Stimulated activated CD8-positive, alpha-beta memory T cell treated with anti-CD3 and anti-CD28 coated beads, Interleukin-7, amount 100 ng/mL, for 48 hours (primary cell): ENCODE results near the gene BIRC2.
"Not testable (repeated sequence)": the region's sequence is repeated elsewhere in the genome, so short reads cannot be mapped to it uniquely, and the experiment has no call there.

Experiments
- DNase-seq, 2 donors: peaks; one replicate each; pipeline ENCODE4 v3.0.0-alpha.2; 2020; ENCODE audit warnings: low read depth in 1 of 2; ENCODE audit errors: extremely low read depth in 1 of 2

The BIRC2 gene

DNA sequence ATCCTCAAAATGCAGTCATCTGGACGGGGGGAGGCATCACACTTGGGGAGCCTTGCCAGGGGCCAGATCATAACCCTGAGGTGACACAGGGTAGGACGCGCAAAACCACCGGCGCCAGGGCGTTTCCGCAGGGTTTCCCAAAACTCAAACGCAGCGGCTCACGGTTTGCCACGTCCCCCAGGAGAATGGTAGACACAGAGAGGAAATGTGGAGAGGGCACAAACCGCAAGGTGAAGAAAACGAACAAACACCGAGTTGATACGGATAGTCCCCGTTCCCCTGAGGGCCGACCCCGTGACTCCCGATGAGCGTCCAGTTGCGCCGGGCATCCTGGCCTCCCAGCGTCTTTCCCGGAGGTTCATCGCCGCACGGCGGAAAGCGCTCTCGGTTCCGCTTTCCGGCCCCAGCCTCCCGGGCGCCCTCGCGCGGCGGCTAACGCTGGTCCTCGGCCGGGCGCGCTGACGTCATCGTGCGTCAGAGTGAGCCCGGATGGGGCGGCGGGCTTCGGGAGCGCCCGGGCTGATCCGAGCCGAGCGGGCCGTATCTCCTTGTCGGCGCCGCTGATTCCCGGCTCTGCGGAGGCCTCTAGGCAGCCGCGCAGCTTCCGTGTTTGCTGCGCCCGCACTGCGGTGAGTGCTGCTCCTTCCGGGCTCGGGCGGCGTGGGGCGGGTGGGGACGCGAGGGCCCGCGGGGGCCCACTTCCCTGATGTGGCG, at the start of gene BIRC2:
Gene BIRC2 (plus strand): TSS at position 467 of the 714 bp plus-strand sequence. CDS start 2,641 bp downstream, outside the sequence.
- peak; percentile 88 to 90 for DNase-seq

DNA sequence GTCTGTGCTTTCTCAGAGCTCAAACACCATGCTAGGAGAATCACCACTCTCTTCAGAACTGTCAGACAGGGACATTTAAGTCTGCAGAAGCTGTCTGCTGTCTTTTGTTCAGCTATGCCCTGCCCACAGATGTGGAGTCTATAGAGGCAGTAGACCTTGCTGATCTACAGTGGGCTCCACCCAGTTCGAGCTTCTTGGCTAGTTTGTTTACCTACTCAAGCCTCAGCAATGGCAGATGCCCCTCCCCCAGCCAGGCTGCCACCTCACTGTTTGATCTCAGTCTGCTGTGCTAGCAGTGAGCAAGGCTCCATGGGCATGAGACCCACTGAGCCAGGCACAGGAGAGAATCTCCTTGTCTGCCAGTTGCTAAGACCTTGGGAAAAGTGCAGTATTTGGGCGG, 46.2 kb upstream of the BIRC2 start:
- not testable (repeated sequence) for DNase-seq

DNA sequence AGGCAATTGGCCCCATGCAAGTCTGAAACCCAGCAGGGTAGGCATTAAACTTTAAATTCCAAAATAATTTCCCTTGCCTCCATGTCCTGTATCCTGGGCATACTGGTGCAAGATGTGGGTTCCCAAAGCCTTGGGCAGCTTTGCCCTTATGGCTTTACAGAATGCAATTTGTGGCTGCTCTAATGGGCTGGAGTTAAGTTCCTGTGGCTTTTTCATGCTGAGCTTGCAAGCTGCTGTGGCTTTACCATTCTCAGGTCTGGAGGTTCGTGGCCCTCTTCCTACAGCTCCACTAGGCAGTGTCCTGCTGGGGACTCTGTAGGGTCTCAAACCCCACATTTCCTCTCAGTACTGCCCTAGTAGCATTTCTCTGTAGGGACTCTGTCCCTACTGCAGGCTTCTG, 44.8 kb upstream of the BIRC2 start:
- DNase-seq = no peak

DNA sequence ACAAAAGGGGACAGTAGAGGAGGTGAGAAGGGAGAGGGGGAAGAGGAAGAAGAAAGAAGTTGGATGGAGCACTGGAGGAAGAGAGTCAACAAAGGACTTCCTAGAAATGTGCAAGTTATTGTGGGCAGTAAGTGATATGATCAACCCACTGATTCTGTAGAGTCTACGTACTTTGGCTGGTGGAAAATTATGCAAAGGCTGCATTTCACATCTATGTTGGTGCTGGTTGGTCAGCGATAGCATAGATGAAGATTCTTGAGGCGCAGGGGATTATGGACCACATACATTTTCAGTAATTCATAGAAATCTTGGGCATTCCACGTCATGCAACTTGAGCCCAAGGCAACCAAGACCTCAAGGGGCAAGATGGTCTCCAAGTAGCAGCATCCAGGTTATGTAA, 42.3 kb upstream of the BIRC2 start:
- no peak for DNase-seq

DNA sequence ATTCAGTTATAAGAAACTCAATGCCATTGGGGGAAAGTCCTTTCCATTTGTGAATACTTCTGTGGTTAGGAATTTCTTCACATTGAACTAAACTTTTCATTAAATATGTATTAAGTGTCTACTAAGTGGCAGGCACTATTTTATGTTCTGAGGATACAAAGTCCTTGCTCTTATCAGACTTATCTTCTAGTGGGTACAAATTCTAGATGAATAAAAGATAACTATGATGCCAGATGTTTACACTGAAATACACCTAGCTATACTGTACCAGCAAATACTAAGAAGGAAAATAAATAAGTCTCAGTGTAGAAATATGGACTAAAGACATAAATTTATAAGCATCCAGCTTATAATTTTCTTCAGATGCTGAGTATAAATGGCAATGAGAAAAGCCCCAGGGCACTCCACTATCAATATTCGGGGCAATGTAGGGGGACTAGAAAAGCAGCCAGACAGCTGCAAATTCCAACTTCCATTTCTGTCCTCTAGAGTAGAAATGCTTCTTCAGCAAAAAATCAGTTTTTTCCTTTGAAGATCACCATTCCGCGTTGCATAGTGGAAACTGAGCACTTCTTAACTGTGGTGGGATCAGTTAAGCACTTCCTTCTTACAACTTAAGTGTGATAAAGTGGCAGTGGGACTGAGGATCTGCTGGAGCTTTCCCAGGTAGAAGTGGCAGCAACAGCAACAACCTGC, 41.5 kb upstream of the BIRC2 start:
- DNase-seq = no peak

DNA sequence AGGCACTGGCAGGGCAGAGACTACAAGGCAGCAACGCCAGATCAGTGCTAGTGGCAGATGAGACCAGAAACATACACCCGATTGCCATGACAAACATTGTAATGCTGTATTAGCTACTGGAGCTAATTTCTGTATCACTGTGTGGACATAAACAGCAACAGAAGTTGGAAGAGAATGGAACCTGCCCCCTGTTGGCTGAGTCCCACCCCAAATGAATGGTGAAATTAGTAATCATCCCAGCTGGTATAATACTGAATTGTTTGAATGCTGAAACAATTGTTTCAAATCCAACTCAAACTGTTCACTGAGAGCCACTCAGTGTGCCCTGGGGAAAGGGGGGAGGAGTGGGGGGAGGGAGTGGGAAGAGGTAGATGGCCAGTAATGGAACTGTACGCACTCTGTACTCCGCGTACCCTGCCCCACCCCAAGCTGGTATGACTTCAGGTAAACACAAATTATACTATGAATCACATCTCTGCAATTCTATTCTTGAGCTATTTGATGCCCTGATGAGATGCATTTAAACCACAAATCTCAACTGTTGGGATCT, 40.9 kb upstream of the BIRC2 start:
- DNase-seq = no peak

DNA sequence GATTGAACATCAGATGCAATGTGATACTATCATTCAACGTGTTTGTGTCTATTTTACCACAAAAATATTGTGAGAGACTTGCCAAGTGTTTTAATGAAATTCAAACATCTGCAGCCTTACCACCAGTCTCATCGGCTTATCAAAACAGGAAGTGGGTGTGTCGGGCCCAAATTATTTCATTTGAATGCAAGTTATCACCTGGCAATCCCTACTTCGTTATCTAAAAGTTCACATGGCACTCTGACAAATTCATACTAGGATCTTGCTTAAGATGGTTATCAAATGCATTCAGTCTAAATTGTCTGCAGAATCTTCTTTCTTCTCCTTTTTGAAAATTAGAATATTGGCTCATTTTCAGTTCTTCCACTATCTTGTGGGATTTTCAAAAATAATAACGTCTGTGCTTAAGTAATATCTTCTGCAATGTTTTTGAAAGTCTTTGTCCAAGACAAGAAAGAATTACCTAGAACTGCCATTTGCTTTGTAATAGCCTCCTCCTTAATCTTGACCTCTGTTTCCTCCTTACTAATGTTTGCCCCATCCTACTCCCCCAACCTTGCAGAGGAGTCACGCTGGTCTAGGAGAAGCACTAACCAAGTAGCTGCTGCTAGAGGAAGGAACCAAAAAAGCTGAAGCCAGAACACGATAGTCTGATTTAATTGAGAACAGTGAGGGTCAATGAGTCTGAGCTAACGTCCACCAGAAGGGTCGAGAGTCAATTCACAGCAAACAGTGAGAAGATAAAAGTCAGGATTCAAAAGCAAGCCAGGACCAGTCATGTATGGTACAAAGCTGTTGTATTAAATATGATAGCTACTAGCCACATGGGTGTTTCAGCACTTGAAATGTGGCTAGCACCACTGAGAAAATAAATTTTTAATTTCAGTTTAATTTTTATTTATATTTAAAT, 39.9 kb upstream of the BIRC2 start:
- no peak for DNase-seq

DNA sequence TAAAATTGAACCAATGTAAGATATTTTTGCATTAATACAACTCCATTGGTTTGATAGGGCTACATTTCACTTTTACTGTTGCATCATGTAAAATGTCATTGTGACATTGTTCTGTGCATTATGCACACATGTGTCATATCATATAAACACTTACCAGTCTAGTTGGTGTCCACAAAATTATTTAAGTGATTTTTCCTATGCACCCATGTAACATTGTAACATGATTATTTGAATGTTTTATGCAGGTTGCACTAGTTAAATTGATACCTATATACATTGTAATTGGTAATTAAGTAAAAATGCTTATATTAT, 39.3 kb upstream of the BIRC2 start:
- no peak for DNase-seq

DNA sequence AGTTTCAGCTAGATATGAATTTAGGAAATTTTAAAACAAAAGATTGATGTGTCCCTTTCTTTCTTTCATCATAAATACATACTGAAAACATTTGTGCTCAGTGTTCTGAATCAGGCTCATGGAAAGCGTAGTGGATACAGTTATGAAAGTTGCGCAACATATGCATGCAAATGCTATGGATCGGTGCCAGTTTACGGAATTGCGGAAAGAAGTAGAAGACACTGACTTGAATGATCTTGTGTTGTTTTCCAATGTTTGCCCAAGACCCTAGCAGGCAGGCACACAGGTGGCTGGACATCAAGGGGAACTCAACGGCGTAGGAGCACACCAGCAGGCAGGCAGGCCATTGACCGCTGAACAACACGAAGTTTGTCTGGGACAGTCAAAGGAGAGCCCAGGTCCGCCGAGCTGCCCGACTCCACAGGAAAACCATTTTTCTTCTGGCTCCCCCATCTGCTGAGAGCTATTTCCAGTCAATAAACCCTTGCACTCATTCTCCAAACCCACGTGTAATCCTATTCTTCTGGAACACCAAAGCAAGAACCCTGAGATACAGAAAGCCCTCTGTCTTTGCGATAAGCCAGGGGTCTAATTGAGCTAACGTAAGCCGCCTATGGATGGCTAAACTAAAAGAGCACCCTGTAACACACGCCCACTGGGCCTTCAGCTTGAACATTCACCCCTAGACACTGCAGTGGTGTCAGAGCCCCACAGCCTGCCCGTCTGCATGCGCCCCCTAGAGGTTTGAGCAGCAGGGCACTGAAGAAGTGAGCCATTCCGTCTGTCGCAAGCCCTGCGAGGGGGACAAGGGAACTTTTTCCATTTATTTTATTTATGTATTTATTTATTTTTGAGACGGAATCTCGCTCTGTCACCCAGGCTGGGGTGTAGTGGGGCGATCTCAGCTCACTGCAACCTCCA, 37.1 kb upstream of the BIRC2 start:
- no peak for DNase-seq

DNA sequence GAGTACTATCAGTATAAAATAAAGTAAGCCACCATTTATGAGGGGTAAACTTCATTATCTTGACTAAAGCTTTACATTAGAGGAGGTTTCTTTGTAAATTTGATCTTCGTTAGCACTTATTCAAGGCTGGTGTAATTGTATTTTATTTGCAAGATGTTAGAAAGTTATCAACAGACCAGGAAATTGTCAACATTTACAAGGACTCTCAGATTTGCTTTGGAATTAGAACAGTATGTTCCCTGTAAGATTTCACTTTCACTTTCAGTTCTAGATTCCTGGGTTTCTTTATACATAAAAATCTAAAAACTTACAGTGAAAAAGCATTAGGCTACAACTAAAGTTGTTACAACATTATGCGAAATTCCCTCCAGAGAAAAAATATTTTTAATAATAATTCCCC, 34.3 kb upstream of the BIRC2 start:
- DNase-seq = no peak

DNA sequence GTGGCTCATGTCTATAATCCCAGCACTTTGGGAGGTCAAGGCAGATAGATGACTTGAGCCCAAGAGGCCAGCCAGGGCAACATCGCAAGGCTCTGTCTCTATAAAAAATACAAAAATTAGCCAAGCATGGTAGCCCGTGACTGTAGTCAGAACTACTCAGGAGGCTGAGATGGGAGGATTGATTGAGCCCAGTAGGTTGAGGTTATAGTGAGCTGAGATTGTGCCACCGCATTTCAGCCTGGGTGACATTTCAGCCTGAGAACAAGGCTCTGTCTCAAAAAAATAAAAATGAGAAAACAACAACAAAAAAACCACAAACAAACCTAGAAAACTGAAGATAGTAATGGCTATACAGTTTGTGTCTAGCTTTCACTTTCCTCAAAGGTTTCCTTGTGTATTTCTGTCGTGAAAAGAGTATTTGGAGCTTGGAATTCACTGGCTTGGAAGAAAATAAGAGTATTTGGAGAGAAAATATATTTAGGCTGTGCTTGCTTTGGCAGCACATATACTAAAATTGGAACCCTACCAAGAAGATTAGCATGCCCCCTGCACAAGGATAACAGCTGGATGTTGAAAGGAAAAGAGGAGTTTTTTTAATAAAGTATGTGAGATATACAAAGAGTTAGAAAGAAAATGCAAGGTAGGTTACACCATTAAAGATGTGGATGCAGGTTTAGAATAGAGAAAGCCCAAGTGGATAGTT, 33.6 kb upstream of the BIRC2 start:
- no peak for DNase-seq

DNA sequence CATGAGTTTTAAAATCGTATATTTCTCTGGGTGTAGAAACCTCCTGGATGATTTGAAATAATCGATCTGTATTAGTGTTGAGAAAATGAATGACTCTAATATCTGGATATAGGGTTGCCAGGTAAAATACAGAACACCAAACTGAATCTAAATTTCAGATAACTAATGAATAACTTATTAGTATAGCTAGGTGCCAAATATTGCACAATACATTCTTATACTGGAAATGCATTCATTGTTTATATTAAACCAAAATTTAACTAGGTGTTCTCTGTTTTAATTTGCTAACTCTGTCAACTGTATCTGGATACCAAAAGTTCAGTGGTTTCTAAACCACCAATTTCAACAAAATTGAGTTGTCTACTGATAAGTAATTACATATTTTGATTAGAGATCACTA, 32.2 kb upstream of the BIRC2 start:
- DNase-seq = no peak

DNA sequence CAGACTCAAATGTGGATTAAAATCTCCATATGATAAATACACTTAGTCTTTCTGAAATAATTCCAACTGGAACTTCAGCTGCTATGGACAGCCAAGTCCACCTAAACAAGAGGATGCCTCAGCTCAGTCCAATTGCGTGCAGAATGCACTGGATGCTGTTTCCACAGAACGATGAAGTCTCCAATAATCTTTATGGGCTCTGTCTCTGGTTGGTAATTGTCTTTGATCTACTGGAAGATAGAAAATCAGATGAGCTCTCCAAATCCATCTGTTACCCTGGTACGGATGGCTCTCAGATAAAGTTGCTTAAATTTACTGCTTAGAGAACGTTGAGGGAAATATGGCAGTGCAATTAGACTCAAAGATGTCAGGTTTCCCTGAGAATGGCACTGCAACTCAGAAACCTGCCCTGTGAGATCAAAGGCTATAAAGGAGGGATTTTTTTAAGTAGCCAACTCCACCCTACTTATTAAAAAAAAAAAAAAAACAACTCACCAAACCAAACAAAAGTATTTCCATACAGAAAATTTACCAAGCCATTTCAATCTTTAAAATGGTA, 30.6 kb upstream of the BIRC2 start:
- DNase-seq = no peak

DNA sequence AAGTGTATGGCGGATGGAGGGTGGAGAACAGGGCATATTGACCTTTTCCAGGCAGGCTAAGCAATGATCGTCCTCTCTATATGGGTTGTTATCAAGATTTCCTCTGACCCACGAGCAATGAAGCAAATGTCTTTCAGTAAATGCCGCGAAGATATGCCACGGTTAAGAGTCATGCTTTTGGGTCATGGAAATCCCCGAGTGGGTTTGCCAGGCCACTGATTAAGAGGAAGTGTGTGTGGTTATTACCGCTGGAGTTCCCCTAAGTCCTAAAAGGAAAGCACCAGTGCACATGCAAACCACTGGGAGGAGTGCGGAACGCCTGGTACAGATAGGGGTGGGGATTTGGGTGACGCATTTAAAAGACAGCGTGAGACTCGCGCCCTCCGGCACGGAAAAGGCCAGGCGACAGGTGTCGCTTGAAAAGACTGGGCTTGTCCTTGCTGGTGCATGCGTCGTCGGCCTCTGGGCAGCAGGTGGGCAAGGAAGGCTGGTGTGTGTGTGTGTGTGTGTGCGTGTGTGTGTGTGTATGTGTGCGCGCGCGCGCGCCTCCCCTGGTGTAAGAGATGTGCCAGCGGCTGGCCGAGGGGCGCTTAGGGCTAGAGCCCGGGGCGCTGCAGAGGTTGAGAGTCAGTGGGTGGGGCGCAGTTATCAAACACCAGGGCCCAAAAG, 29.8 kb upstream of the BIRC2 start, which contains the start of gene BIRC3:
Gene BIRC3 (plus strand): TSS at position 386 of the 669 bp plus-strand sequence. CDS start 7,026 bp downstream, outside the sequence.
- peak; percentile 81 to 91 for DNase-seq

DNA sequence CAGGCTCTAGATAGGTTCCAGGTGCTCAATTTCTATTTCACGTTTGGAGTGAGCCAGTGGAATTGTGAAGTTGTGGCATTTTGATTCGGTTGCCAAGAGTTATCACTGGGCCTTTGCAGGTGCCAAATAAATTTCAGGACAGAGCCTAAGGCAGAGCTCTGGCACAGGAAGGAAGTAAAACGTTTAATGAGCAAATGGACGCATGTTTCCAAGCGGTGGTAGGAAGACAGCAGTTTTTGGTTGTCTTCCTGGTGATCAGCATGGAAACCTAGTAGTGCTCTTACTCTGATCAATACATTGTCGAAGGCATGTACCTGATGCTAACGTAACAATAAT, 29.3 kb upstream of the BIRC2 start:
- DNase-seq = no peak

DNA sequence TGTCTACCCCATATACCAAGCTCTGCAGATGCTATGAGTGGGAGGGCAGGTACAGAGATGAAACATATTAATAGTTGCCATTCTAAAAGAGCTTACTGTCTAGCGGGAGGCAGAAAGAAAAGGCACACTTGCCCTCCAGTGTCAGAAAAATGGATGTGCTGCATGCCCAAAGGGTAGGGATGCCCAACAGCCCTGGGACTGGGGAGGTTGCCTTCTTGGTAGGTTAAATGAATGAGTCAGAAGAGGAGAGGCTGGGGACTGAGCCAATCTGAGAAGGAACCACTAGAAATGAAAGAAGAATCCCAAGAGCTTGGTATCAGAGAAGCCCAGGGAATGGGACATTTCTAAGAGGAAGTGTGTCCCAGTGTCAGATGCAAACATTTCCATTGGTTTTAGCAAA, 28.5 kb upstream of the BIRC2 start:
- peak; percentile 29 to 48 for DNase-seq

DNA sequence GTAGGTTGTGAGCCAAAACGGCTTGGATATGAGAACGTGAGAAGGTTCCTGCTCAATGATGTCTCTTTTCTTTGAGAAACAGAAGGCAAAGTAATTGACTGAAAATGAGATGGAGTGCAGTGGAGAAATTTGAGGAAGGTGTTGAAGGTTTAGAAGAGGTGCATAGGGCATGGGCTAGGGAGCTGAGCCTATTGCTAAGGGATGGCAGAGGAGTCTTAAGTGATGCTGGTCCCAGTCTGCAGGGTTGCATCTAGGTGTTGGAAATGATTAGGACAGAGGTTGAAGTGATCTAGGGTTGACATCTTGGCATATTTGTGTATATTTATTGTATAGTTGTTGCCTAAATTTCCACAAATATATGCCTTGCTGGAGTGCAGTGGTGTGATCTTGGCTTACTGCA, 27.5 kb upstream of the BIRC2 start:
- DNase-seq = no peak

DNA sequence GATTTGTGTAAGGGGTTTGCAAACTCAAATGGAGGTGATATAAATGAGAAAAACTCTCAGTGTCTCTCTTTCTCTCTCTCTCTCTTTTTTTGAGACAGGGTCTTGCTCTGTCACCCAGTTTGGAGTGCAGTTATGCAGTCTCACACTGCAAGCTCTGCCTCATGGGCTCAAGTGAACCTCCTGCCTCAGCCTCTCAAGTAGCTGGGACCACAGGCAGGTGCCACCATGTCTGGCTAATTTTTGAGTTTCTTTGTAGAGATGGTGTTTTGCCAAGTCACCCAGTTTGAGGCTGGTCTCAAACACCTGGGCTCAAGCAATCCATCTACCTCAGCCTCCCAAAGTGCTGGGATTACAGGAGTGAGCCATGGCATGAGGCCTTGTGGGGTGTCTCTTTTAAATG, 26.8 kb upstream of the BIRC2 start:
- DNase-seq = no peak

DNA sequence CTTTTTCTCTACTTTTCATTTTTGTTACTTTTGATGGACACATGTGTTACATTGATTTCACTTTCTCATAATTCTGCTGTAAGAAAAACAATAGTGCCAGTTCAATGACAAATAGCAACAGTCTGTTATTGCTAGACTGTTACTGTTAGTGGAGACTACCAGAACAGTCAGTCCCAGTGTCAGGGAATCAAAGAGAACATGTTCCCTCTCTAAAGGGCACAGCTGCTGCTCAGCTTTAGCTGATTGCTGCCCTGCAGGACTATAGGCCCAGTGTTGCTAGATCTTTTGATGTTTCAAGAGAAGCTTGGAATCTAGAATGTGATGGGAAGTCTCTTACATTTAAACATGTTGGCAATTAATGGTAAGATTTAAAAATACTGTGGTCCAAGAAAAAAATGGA, 26.3 kb upstream of the BIRC2 start:
- DNase-seq = no peak
